DLD1 (cell line): ENCODE data around the gene MPDU1.
"Not testable (repeated sequence)": the region's sequence is repeated elsewhere in the genome, so short reads cannot be mapped to it uniquely, and the experiment has no call there.

ENCODE experiments used
- in situ Hi-C: cut with HindIII; loops from 2 replicates; pipeline ENCODE4 v1.10.0; 2017; ENCODE audit warnings: low sequenced_read_pairs

MPDU1 gene

DNA sequence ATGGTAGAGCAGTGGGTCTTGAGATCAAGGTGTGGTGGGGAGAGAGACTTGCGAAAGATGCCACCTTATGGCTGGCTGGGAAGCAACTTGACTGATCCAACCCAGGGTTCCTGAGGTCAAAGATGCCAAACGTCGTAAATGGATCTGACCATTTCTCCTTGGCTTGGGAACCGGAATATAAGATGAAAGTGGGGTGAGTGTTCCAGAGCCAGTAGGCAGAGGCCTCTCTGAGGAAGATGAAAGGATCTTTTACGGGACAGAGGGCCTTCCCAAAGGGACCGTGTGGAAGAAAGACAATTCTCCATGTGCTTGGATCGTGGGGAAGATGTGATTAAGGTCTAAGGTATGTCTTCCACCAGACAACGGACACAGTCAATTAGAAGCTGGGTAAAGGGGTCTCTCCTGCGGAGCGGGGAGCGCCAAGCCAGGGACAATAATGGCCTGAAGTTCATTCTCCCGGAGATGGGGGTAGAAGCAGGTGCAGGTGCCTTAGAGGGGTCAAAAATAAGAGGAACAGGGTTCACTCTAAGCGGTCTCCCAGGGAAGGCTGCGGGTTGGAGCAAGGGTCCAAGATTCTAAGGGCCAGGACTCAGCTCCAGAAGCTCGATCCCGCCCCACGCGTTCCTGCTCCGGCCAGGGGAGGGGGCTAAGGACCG is 30.2 kb downstream of the MPDU1 start:
- in situ Hi-C loops: no loop called here

DNA sequence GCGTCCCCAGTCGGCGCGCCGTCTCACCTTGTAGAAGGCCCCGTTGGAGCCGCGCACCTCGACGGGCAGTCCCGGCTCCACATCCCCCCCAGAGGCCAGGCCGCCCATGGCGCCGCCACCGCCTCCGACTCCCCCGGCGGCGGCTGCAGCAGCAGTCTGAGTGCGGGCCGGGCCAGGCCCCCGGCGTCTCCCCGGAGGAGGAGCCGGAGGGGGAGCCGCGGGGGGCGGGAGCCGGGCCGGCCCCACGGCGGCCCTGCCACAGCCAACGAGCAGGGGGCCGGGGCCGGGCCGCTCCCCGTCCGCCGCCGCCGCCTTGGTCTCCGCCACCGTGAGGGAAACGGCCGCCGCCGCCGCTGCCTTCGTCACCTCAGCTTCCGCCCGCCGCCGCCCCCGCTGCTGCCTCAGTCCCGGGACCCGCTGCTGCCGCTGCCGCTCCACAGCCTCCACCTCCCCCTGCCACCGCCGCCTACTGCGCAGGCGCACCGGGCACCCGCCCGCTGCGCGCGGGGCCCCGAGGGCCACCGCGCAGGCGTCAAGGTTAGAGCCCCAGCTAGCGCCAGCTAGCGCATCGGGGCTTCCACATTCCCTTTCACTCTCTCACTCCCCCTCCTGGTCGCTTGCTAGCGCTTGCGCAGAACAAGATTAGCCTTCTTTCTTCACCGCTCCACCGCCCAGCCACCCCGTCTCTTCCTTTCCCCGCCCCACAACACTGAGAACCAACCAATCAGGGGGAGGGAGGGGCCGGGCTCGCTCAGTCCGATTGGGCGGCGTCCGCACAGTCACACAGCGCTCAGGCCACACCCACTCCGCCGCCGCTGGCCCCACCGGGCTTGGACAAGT is 31.0 kb downstream of the MPDU1 start, which contains the start of gene FXR2:
TSS of gene FXR2 (minus strand) at position 473 of the 840 bp plus-strand sequence. CDS start at position 108, 365 bp downstream.
- in situ Hi-C loops: no loop called here

- in situ Hi-C loops: no loop called here
These were observed 31.7 kb downstream of the MPDU1 start for GRCh38 chr17:7615265-7615747.

DNA sequence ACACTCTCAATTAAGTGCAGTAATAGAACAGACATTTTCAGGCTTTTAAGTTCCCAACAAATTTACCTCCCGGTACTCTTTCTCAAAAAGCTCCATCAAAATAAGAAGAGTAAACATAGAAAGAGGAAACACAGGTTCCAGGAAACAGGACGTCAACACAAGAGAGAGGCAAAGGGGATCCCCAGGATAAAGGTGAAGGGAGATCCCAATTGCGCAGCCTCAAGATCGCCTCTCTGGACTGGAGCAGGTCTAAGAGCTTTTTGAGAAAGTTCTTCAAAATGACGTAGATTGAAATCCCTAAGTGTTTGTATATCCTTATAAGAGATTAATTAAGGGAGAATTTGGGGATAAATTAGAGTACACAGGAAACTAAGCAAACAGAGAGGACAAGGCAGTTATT is 35.0 kb downstream of the MPDU1 start:
- in situ Hi-C loops: no loop called here

DNA sequence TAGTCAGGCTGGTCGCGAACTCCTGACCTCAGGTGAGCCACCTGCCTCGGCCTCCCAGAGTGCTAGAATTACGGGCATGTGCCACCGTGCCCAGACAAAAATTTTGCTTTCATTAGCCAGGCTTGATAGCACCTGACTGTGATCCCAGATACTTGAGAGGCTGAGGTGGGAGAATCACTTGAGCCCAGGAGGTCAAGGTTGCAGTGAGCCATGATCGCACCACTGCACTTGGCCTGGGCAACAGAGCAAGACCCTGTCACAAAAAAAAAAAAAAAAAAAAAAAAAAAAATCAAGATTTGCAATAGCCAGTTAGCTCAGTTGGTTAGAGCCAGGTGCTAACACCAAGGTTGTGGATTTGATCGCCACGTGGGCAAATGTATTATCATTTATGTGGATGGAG is 37.2 kb downstream of the MPDU1 start:
- in situ Hi-C loops: no loop called here

DNA sequence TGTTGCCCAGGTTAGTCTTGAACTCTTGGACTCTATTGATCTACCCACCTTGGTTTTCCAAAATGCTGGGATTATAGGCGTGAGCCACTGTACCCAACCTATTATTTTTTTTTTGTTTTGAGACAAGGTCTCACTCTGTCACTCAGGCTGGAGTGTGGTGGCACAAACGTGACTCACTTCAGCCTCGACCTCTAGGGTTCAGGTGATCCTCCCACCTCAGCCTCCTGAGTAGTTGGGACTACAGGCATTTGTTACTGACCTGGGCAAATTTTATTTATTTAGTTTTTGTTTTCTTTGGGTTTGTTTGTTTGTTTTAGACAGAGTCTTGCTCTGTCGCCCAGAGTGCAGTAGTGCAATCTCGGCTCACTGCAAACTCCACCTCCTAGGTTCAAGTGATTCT is 40.0 kb downstream of the MPDU1 start:
- in situ Hi-C loops: no loop called here

DNA sequence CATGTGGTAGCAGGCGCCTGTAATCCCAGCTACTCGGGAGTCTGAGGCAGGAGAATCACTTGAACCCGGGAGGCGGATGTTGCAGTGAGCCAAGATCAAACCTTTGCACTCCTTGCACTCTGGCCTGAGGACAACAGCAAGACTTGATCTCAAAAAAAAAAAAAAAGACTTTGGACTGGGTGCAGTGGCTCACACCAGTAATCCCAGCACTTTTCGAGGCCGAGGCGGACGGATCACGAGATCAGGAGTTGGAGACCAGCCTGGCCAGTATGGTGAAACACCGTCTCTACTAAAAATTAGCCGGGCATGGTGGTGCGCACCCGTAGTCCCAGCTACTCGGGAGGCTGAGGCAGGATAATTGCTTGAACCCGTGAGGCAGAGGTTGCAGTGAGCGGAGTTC is 42.1 kb downstream of the MPDU1 start:
- in situ Hi-C loops: not testable (repeated sequence)

DNA sequence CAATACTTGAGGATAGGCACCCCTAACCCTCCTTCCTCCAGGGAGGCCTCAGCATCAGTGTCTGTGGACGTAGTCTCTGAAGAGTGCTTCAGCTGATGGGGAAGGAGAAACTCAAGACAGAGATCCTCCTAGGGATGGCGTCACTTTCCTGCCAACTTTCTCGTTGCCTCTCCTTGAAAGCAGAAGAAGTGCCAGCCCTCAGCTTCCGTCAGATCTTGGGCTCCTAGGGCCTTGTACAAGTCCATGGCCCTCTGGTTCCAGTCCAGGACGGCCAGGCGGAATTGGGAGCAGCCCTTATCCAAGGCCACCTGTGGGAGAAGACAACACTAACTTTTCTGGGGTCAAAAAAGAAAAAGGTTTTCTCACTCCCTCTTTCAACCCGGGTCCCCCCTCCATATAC is 42.7 kb downstream of the MPDU1 start:
- in situ Hi-C loops: no loop called here

DNA sequence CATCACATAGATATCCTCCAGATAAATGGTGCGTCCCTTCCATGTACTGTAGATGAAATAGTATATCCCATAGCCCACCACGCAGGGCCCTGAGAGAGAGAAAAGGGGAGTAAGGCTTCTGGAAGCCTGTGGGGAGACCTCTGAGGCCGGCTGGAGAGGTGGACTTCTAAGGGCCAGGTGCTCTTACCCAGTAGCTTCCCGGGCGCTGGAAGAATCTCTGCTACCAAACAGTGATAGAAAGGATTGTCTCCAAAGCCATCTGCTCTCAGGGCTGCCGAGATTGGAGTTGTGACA is 43.3 kb downstream of the MPDU1 start:
- in situ Hi-C loops: no loop called here

GRCh38 chr17:7627250-7628121 is 43.8 kb downstream of the MPDU1 start, which contains the start of gene SAT2:
TSS of gene SAT2 (minus strand) at chr17:7627821. CDS start at chr17:7627635, 186 bp downstream.
- in situ Hi-C loops: no loop called here

DNA sequence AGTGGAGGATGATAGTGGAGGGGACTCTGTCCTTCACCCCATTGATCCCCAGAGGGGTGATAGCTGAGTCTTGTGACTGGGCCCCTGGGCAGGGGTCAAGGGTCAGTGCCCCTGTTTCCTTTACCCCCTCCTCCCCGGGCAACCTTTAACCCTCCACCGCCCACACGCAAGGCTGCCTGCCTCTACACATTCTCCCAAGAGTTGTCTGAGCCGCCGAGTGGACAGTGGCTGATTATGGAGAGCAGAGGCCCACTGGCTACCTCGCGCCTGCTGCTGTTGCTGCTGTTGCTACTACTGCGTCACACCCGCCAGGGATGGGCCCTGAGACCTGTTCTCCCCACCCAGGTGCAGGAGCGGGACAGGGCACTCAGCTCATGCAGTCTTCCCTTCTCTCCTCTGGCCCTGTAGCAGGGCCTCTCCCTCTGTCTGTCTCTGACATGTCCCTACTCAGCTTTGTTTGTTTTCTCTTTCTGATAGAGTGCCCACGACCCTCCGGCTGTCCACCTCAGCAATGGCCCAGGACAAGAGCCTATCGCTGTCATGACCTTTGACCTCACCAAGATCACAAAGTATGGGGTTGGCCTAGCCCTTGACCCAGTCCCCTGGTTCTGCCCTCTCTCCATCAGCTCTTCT is 46.4 kb downstream of the MPDU1 start, which contains the start of gene SHBG:
TSS of gene SHBG (plus strand) at position 197 of the 633 bp plus-strand sequence. CDS start at position 235, 38 bp downstream.
- in situ Hi-C loops: no loop called here

DNA sequence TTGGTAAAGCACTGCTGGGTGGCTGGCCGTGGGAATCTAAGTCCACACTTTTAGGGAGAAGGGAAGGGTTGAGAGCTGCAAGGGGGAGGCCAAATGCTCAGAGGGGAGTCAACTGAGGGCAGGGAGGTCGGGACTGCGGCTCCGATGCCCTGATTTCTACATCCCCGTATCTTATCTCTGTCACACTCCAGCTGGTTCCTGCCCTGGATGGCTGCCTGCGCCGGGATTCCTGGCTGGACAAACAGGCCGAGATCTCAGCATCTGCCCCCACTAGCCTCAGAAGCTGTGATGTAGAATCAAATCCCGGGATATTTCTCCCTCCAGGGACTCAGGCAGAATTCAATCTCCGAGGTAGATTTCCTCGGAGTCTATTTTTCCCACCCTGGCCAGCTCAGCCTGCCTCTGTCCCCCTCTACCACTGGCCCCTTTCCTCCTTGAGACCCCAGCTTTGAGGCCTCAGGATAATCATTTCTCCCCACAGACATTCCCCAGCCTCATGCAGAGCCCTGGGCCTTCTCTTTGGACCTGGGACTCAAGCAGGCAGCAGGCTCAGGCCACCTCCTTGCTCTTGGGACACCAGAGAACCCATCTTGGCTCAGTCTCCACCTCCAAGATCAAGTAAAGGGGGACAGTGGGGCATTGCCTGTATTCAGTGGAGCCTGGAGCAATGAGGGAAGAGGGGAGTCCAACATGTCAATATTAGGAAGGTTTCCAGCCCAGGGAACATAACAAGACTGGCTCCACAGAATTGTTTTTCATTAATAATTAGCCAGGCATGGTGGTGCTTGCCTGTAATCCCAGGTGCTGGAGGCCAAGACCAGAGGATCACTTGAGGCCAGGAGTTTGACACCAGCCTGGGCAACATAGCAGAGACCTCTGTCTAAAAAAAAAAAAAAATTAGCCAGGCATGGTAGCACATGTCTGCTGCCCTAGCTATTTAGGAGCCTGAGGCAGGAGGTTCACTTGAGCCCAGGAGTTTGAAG is 48.0 kb downstream of the MPDU1 start:
- in situ Hi-C loops: no loop called here

- in situ Hi-C loops: no loop called here
These were observed 48.8 kb downstream of the MPDU1 start for GRCh38 chr17:7632492-7632894.

DNA sequence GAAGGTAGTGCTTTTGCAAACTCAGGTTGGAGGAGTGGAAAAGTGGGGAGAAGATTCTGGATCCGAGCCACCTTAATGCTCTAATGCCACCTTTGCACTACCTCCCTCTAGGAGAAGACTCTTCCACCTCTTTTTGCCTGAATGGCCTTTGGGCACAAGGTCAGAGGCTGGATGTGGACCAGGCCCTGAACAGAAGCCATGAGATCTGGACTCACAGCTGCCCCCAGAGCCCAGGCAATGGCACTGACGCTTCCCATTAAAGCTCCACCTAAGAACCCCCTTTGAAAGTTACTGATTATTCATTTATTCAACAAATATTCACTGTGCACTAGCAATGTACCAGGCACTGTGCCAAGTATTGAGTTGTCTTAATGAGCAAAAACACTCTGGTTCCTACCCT is 49.4 kb downstream of the MPDU1 start:
- in situ Hi-C loops: no loop called here

- in situ Hi-C loops: no loop called here
These were observed 50.7 kb downstream of the MPDU1 start for GRCh38 chr17:7634384-7634783.

DNA sequence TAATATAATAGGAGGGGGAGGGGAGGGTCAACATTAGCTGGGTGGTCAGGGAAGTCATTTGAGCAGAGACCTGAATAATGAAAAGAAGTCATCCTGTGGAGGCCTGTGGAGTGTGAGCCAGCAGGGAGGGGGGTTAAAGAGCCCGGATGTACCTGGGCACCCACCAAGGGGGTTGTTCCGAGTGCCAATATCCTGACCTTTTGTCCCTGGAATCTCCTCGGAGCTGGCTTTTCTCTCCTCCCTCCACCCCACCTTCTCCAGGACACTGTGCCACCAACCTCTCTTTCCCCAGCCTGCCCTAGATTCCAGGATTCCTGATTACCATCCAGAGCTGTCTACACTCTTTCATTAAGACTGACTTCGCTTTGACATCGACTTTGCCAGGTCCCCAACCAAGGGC is 52.5 kb downstream of the MPDU1 start:
- in situ Hi-C loops: no loop called here
